Mucosa of stomach (tissue), 1 donor: Measurements from ENCODE around the gene DBX1.

Experiments
- H3K27me3 ChIP-seq: one replicate; pipeline ENCODE4 v1.7.0; 2013; ENCODE audit warnings: mild to moderate bottlenecking, low read length; ENCODE audit not compliant: control insufficient read depth, insufficient read depth
- H3K36me3 ChIP-seq: one replicate; pipeline ENCODE4 v1.7.0; 2013; ENCODE audit warnings: low read length; ENCODE audit not compliant: control insufficient read depth, insufficient read depth
- H3K4me1 ChIP-seq: one replicate; pipeline ENCODE4 v1.7.0; 2013; ENCODE audit warnings: mild to moderate bottlenecking, low read length; ENCODE audit not compliant: control insufficient read depth, insufficient read depth
- H3K4me3 ChIP-seq: one replicate; pipeline ENCODE4 v1.7.0; 2013; ENCODE audit warnings: low read length
- H3K9ac ChIP-seq: one replicate; pipeline ENCODE4 v1.7.0; 2013; ENCODE audit warnings: mild to moderate bottlenecking, low read length, moderate library complexity
- H3K9me3 ChIP-seq: one replicate; pipeline ENCODE4 v1.7.0; 2013; ENCODE audit warnings: mild to moderate bottlenecking, low read length, moderate library complexity; ENCODE audit not compliant: control insufficient read depth
- donor health status: Pancreatic carcinoma.

The DBX1 gene

GRCh38 chr11:20192151-20192550 lies 31.9 kb upstream of the DBX1 start:
- Histone ChIP-seq H3K9ac (no peak overlapping the region), H3K9me3 (no peaks in the 10 kb centered on the region), H3K4me1 (no peaks in the 10 kb centered on the region), H3K4me3 (no peak overlapping the region), H3K36me3 (no peaks in the 10 kb centered on the region), H3K27me3 (no peaks in the 10 kb centered on the region)

DNA sequence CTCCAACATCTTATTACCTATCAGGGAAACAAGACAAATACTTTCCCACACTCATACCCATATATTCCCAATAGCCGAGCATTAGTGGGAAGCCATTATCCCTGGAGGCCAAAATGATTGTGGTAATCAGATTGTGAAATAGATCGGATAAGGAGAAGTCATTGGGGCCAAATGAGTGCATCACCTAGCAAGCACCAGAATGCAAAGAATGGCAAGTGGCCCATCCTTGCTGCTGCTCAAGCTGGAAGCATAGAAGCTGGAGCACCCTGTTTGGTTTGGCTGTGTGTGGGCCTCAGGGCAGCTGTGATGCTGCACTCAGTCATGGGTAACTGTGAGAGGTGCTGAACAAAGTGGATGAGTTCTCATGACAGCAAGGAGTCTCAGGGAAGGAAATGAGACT lies 18.7 kb upstream of the DBX1 start:
- H3K36me3 ChIP-seq: no peaks in the 10 kb centered on the region
- H3K4me1 ChIP-seq: no peaks in the 10 kb centered on the region
- H3K9me3 ChIP-seq: no peaks in the 10 kb centered on the region
- H3K9ac ChIP-seq: no peak overlapping the region
- H3K4me3 ChIP-seq: no peak overlapping the region
- peaks cover 4% of the 10 kb centered on the region for H3K27me3 ChIP-seq

DNA sequence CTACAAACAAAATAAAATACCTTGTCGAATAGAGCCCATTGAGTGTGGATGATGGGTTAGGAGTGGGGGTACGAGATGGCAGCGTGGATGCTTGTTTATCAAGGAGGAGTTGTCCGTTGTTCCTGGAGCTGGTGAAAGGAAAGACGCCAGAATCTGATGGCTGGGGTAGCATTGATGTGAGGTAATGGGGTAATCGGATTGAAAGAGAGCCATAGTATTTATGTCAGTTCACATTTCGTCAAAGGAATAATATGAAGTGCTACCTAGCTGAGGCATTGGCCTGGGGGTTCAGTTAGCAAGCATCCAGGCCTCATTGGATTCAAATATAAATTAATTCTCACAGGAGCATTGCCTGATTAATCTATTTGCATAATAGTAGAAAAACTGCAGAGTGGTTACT lies 16.9 kb upstream of the DBX1 start:
- H3K9me3 ChIP-seq: no peaks in the 10 kb centered on the region
- no peak overlapping the region for H3K9ac ChIP-seq
- no peaks in the 10 kb centered on the region for H3K4me1 ChIP-seq
- H3K36me3 ChIP-seq: no peaks in the 10 kb centered on the region
- no peak overlapping the region for H3K4me3 ChIP-seq
- peaks cover 4% of the 10 kb centered on the region for H3K27me3 ChIP-seq

- Histone ChIP-seq H3K4me1 (no peaks in the 10 kb centered on the region), H3K4me3 (no peak overlapping the region), H3K9me3 (no peaks in the 10 kb centered on the region), H3K9ac (no peak overlapping the region), H3K36me3 (no peaks in the 10 kb centered on the region), H3K27me3 (peaks cover 5% of the 10 kb centered on the region)
These were observed 12.6 kb upstream of the DBX1 start for GRCh38 chr11:20172721-20173447.

DNA sequence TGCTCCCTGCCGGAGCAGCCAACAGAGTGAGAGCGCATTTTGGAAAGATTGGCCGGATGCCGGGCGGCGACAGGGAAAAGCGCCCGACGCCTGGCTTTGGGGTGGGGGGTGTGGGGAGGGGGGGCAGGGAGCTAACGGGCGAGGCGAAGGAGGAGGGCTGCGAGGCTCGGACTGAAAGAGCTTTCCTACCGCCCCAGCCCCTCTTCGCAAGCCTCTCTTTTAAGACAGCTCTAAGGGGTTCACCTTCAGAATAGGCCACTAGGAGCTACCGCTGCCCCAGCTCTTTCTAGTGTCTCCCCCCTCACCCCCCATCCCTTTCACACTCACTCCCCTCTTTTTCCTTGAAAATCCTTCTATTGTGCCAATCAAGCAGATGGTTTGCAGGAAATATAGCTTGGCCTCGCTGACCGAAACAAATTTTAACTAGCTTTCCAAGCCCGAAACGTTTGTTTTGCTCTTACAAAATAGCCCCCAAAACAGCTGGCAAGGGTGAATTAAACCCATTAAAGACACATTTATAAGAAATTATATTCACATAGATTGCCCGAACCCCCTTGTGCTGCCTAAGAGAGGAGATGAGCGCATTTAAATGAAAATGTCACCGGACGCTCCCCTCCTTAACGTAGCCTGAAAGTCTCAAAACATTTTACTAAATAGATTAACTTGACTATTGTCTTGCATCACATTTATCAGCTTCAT lies 3.7 kb upstream of the DBX1 start:
- Histone ChIP-seq H3K4me3 (no peak overlapping the region), H3K36me3 (no peaks in the 10 kb centered on the region), H3K4me1 (no peaks in the 10 kb centered on the region), H3K9ac (no peak overlapping the region), H3K9me3 (no peaks in the 10 kb centered on the region), H3K27me3 (peaks cover 81% of the 10 kb centered on the region)

DNA sequence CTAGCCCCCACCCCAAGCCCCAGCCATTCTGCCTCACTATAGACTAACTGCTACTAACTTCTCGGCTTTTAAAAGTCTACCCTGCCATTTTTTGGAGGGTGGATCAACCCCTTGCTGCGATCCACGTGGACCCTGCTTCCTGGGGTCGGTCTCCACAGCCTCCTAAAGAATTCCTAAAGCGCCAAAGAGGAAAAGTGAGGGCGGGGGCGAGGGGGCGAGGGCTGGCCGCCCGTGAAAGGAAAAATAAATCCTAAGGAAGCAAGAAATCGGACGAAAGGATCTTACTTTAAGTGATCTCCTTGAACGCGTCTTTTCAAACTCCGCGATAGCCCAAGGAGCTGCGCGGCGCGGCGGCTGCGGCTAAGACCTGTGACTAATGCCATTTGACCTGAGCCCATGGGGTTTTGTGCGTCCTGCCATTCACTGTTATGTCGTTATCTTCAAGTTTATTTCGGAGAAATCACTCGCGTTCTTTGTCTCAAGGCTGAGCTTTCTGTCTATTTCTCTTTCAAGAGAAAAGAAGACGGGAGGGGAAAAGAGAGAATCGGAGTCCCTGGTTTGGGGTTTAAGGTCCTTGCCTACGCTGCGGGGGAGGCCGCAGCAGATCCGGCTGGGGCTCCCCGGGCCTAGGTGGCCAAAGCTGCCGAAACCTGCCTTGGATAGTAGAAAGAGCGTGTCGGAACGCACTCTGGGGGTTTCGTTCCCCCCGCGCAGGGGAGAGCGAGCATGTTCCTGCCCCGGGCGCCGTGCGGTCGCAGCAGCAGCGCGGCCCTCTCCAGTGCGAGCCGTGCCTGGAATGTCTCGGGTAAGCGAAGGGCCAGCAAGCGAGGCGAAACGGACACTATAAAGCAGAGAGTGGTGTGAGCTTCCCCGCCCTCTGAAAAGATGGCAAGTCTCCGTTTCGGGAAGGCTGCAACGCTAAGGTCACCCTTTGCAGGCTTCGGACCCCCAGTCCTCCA lies 2.8 kb upstream of the DBX1 start:
- Histone ChIP-seq H3K9me3 (no peaks in the 10 kb centered on the region), H3K27me3 (peaks cover 86% of the 10 kb centered on the region), H3K4me1 (no peaks in the 10 kb centered on the region), H3K9ac (no peak overlapping the region), H3K4me3 (no peak overlapping the region), H3K36me3 (no peaks in the 10 kb centered on the region)

- Histone ChIP-seq H3K9ac (no peak overlapping the region), H3K4me3 (no peak overlapping the region), H3K4me1 (peaks cover 2% of the 10 kb centered on the region), H3K27me3 (peaks cover 86% of the 10 kb centered on the region), H3K9me3 (no peaks in the 10 kb centered on the region), H3K36me3 (no peaks in the 10 kb centered on the region)
These were observed 1.9 kb upstream of the DBX1 start for GRCh38 chr11:20161923-20162744.

DNA sequence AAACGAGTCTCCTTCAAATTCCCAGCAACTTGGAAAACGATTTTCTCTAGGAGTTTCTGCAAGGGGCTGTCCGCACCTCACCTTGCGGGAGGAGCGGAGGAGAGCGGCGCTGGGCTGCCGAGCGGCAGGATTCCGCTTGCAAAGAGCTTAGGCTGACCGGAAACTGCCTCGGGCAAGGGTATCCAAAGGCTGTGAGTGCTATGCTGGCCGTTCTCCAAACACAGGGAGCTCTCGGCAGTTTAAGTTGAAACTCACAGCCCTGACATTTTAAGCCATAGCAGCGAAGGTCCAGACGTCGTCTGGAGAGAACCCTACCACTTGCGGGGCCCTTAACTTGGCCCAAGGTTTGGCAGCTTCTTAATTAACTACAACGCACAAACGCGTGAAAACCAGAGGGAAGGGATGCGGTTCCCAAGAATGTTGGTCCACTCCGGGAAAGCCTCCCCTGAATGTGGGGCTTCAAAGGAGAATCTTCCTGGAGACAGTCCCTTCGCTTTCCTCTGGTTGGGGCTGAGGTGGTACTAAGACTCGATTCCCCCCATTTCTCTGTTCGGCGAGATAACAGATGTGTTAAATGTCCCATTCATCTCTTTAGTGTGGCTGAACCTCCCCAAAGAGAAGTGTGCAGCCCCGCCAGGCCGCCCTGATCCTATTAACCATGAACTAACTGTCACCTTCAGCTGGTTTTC lies 1.1 kb upstream of the DBX1 start:
- H3K4me3 ChIP-seq: no peak overlapping the region
- H3K4me1 ChIP-seq: peaks cover 4% of the 10 kb centered on the region
- no peaks in the 10 kb centered on the region for H3K36me3 ChIP-seq
- no peaks in the 10 kb centered on the region for H3K9me3 ChIP-seq
- no peak overlapping the region for H3K9ac ChIP-seq
- H3K27me3 ChIP-seq: peaks cover 89% of the 10 kb centered on the region

- H3K27me3 ChIP-seq: peaks cover 94% of the 10 kb centered on the region
- H3K9ac ChIP-seq: no peak overlapping the region
- no peak overlapping the region for H3K4me3 ChIP-seq
- H3K36me3 ChIP-seq: no peaks in the 10 kb centered on the region
- H3K9me3 ChIP-seq: no peaks in the 10 kb centered on the region
- H3K4me1 ChIP-seq: peaks cover 4% of the 10 kb centered on the region
These were observed 551 bp downstream of the DBX1 start for GRCh38 chr11:20159466-20160381.

DNA sequence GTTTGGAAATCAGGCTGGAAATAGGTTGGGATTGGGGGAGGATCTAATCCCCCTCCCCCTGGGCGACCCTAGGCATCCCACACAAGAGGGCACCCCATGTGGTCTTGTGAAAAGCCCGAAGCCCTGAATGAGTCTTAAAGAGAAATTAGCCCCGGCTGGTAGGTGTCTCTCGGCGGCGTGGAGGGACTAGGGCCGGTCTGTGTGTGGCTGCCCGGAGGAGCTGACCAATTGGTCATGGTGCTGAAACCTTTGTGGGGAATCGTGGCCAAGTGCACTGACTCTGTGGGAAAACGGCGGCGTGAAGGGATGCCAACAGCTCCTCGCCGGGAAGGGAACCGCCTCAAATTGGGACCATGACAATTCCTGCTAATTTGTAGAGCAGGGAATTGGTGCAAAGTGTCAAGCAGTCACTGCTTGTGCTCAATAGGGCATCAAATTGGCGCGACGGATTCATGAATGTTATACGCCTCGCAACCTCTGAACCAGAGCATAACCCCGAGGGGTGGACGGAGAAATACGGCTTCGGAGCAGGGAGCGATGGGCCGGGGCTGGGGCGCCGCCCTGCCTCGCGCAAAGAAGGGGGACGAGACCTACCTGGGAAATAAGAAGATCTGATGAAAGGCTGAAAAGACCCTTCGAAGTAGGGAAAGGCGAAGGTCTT lies 1.5 kb downstream of the DBX1 start:
- Histone ChIP-seq H3K4me1 (peaks cover 4% of the 10 kb centered on the region), H3K27me3 (peaks cover 92% of the 10 kb centered on the region), H3K9ac (no peak overlapping the region), H3K4me3 (no peak overlapping the region), H3K36me3 (no peaks in the 10 kb centered on the region), H3K9me3 (no peaks in the 10 kb centered on the region)
